NCI-H510A treated with DMSO at 0.1 percent for 48 hours (cell line): ENCODE measurements around the gene PRKG1.

ENCODE experiments used
- DNase-seq: peaks from one replicate; lab custom pipeline; 2025; lab: John Stamatoyannopoulos, UW

PRKG1 gene

DNA sequence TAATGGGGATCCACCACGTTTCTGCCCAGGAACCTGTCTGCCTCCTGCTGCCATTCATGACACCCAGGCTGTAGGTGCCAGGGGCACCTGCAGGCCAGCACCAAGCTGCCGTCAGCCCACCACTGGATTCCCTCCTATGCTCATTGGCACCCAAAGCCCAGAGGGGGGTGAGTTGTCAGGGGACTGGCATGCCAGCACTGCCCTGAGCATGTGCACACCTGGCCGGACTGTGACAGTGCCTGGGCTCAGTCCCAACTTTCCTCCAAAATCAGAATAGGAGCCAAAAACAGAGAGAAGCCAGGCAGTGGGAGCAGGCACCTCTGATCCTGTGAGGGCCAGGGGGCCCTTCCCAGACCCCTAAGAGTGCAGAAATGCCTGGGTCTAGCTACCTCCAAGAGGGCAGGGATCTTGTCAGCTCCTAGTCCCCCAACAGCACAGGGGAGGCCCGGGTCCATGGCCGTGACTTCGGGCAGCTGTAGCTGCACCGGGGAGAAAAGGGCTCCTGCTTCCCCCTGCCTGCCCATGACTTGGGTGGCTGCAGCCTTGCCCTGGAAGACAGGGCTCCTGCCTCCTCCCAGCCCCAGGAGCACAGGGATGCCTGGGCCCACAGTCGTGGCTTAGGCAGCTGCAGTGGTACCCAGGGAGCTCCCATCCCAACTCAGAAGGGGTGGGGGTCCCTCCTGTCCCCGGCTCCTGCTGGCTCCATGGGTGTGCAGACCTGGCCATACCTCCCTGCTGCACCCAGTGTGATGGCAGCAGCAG, 990.0 kb downstream of the PRKG1 start:
- DNase-seq = no peak

GRCh38 chr10:52066383-52066782, 992.1 kb downstream of the PRKG1 start:
- DNase-seq = no peak

GRCh38 chr10:52068485-52068884, 994.2 kb downstream of the PRKG1 start:
- DNase-seq = no peak

GRCh38 chr10:52071814-52072213, 997.5 kb downstream of the PRKG1 start:
- no peak for DNase-seq

DNA sequence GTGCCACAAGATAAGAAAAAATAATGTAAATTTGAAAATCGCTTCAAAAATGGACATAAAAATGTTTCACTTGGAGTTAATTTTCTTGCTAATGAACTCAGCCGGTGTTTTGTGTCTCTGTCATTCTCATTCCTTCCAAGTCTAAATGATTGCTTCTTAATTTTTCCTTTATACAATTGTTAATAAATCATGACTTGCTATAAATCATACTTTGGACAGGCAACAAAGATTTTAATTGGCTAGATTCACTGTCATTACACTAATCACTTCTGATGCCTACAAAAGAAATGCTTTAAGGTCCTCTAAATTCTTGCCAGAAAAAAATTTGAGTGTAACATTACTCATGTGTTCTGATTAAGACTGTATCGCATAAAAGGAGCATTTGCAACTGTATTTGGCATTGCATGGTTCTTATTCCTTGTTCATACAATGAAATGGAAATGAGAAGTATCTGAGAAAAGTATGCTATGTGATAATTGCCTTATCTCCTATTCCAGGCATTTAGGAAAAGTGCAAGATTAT, 1000.3 kb downstream of the PRKG1 start:
- no peak for DNase-seq

GRCh38 chr10:52077814-52078213, 1003.5 kb downstream of the PRKG1 start:
- no peak for DNase-seq

DNA sequence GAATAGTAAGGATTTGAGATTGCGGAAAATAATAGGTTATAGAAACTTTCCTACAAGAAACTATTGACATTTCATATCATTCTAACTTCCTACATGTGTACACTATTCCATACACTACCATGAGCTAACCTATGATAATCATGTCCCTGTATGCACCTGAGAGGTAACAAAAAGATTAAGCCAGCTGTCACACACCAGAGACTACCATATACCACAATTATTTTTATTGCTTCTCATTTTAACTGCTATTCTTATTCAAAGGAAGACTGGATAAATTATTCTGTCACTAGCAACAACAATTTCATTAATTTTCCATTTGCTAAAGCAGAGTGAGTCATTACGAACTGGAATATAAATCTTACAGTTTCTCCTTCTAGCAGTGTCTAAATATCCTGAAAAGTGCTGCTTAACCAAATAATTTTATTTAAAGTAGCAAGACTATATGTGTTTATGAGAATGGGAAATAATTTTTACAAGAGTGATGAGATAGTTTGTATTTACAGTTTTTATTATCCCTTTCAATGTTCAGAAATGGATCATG, 1004.2 kb downstream of the PRKG1 start:
- DNase-seq = no peak

GRCh38 chr10:52082307-52082706, 1008.0 kb downstream of the PRKG1 start:
- no peak for DNase-seq

- no peak for DNase-seq
Measured at GRCh38 chr10:52083422-52083821, 1009.1 kb downstream of the PRKG1 start.

DNA sequence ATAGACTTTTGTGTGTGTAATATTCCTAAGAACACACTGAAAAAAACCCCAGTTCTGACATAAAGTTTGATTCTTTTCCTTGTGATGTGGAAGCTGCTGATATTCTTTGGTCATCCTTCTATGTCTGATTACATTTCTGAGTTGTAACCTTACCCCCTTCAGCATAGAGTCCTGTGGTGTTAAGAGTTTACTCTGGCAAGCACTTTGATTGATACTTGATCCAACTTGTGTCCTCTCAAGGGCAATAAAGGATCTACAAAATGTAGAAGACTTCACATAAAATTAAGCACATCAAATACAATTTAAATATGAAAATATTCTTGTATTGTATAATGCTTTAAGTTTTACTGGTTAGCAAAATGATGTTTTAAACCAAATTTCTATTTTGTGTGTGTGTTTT, 1018.1 kb downstream of the PRKG1 start:
- DNase-seq = peak; percentile 18

DNA sequence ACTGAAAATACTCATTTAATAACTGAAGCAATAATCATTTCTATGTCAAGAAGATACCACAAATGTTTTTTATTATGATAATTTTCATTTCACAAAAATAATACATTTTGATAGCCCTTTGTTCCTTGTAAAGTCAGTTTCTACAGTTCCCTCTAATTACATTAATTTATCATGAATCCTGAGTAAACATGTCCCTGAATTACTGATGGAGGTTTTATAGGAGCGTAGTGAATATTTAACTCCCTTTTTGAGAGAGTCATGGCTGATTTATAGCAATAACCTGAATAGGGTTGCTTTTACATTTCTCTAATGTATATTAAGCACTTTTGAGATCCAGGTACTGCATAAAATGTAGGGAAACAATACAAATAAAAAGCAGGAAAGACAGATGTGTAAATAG, 1023.8 kb downstream of the PRKG1 start:
- no peak for DNase-seq

DNA sequence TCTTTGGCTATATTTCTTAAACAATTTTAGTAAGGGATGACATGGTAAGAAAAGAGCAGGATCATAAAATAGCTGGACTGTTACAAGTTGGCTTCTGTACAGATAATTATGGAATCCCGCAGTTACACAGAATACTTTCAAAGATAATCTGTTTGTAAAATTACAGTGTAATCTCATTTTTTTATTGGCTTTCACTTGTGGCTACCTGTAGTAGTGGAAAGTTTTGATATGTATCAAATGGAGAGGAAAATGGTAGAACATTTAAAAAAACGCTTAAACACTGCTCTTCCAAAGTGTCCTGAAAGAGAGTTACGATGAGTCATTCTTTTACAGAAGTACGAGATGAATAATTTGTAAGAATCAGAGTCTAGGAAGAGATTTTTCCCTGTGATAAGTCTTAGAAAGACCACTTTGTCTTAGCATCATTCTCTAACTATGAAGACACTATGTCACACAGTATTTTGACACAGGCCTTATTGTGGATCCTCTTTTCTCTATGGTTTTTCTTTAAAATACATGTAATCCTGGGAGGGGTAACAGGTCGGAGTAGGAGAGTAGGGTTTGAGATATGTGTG, 1024.8 kb downstream of the PRKG1 start:
- DNase-seq = no peak

DNA sequence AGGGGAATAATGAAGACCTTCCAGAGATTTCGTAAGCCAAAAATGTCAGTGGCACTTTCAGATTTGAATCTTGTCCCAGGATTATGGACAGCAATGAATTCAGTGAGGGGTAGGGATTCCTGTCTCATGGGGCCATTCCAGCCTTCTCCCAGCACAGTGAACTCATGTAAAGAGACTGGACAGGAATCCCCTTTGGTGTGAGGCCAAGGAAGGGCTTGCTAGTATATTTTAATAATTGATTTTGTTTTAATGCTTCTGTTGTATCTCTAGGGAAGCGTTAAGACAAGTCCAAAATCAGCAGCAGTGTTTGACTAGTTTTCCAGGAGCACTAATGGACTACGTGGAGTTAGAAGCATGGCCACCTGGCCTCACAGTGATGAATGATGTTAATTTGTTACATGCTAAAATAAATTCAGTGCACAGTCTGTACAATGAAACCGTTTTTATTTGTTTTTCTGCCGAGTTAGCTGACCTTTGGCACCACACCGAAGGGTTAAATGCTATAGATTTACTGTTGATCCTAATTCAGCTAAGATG, 1025.8 kb downstream of the PRKG1 start:
- no peak for DNase-seq

- DNase-seq = no peak
Measured at GRCh38 chr10:52105301-52105700, 1031.0 kb downstream of the PRKG1 start.

- no peak for DNase-seq
Measured at GRCh38 chr10:52106011-52106410, 1031.7 kb downstream of the PRKG1 start.

- peak; percentile 59 for DNase-seq
Measured at GRCh38 chr10:52106899-52107298, 1032.6 kb downstream of the PRKG1 start.

GRCh38 chr10:52108236-52108635, 1033.9 kb downstream of the PRKG1 start:
- DNase-seq = peak; percentile 40

- no peak for DNase-seq
Measured at GRCh38 chr10:52110576-52110975, 1036.3 kb downstream of the PRKG1 start.

- DNase-seq = no peak
Measured at GRCh38 chr10:52111101-52111891, 1037.0 kb downstream of the PRKG1 start.

DNA sequence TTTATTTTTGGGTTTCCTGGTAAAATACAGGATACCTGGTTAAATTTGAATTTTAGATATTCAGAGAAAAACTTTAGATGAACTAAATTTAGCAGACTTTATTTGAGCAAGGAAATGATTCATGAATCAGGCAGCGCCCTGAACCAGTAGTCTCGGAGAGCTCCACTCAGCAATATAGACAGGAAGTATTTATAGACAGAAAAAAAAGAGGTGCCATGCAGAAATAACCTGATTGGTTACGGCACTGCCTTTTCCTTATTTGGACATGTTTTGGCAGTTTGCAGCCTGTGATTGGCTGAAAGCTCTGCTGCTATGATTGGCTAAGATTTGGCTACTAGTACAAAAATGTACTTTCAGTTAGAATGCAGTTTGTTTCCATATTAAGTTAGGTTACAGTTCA, 1041.5 kb downstream of the PRKG1 start:
- no peak for DNase-seq

DNA sequence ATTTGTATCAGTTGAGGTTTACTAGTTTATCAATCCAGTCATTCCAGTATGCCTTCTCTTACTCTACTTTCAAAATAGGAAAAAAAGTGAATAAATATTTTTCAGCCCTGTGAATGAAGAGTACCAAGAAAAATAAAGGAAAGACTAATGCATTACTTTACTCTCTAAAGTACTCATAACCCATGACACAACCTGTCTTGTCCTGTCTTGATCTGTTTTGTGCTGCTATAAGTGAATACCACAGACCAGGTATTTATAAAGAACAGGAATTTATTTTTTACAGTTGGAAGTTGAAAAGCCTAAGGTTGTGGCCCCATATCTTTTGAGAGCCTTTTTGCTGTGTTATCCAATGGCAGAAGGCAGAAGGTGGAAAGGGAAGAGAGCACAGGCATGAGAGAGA, 1045.2 kb downstream of the PRKG1 start:
- no peak for DNase-seq

- DNase-seq = no peak
Measured at GRCh38 chr10:52121688-52122087, 1047.4 kb downstream of the PRKG1 start.
